H9 (cell line): Measurements from ENCODE around the gene GOLGA7B. TPM values are rescaled to one million over a fixed set of nuclear protein-coding genes. Genes with fewer than 3 reads are reported as not detected.

Experiments used
- DNase-seq: peaks from one replicate; pipeline ENCODE4 v3.0.0-alpha.2; 2017
- H2AFZ ChIP-seq: one replicate; pipeline ENCODE4 v1.6.1; 2013; ENCODE audit warnings: mild to moderate bottlenecking, low read length, control low read depth, moderate library complexity
- H2AK5ac ChIP-seq: 2 replicates; pipeline ENCODE4 v1.6.1; 2013; ENCODE audit warnings: low read length, control low read depth, mixed read lengths; ENCODE audit not compliant: insufficient read length
- H2BK120ac ChIP-seq: one replicate; pipeline ENCODE4 v1.6.1; 2013; ENCODE audit warnings: low read depth, mild to moderate bottlenecking, low read length, control low read depth, inconsistent platforms; ENCODE audit not compliant: poor library complexity, severe bottlenecking
- H2BK12ac ChIP-seq: 2 replicates; pipeline ENCODE4 v1.6.1; 2013; ENCODE audit warnings: low read length, control low read depth, mixed read lengths, low read depth; ENCODE audit not compliant: insufficient read length
- H2BK15ac ChIP-seq: 2 replicates; pipeline ENCODE4 v1.6.1; 2013; ENCODE audit warnings: low read depth, low read length, control low read depth
- H2BK20ac ChIP-seq: one replicate; pipeline ENCODE4 v1.6.1; 2013; ENCODE audit warnings: low read depth, mild to moderate bottlenecking, low read length, control low read depth, inconsistent platforms; ENCODE audit not compliant: poor library complexity, severe bottlenecking
- H2BK5ac ChIP-seq: 2 replicates; pipeline ENCODE4 v1.6.1; 2013; ENCODE audit warnings: low read length, control low read depth, mixed read lengths; ENCODE audit not compliant: insufficient read length
- H3K14ac ChIP-seq: 2 replicates; pipeline ENCODE4 v1.6.1; 2013; ENCODE audit warnings: low read length, control low read depth; ENCODE audit not compliant: insufficient read depth
- H3K18ac ChIP-seq: 2 replicates; pipeline ENCODE4 v1.6.1; 2013; ENCODE audit warnings: low read depth, mild to moderate bottlenecking, mixed read lengths, low read length, control low read depth; ENCODE audit not compliant: insufficient read length
- H3K23ac ChIP-seq: 2 replicates; pipeline ENCODE4 v1.6.1; 2013; ENCODE audit warnings: low read length, control low read depth, mixed read lengths, low read depth; ENCODE audit not compliant: insufficient read length
- H3K23me2 ChIP-seq: 2 replicates; pipeline ENCODE4 v1.6.1; 2013; ENCODE audit warnings: low read depth, mild to moderate bottlenecking, mixed read lengths, low read length, control low read depth; ENCODE audit not compliant: insufficient read length, poor library complexity, severe bottlenecking
- H3K27ac ChIP-seq: 2 replicates; pipeline ENCODE4 v1.5.1; 2013; ENCODE audit warnings: low read length, control low read depth, mixed read lengths, low read depth; ENCODE audit not compliant: insufficient read length
- H3K27me3 ChIP-seq: 2 replicates; pipeline ENCODE4 v1.6.1; 2013; ENCODE audit warnings: low read length, control low read depth, inconsistent platforms; ENCODE audit not compliant: insufficient read depth
- H3K4ac ChIP-seq: 2 replicates; pipeline ENCODE4 v1.6.1; 2013; ENCODE audit warnings: low read depth, mild to moderate bottlenecking, control low read depth, inconsistent platforms, low read length, moderate library complexity
- H3K4me1 ChIP-seq: 2 replicates; pipeline ENCODE4 v1.6.1; 2013; ENCODE audit warnings: low read length, control low read depth, inconsistent platforms; ENCODE audit not compliant: insufficient read depth
- H3K4me2 ChIP-seq: 2 replicates; pipeline ENCODE4 v1.6.1; 2013; ENCODE audit warnings: low read length, control low read depth, mixed read lengths; ENCODE audit not compliant: insufficient read length, insufficient read depth
- H3K56ac ChIP-seq: 2 replicates; pipeline ENCODE4 v1.6.1; 2013; ENCODE audit warnings: low read depth, mild to moderate bottlenecking, mixed read lengths, low read length, control low read depth; ENCODE audit not compliant: insufficient read length
- H3K79me1 ChIP-seq: 2 replicates; pipeline ENCODE4 v1.6.1; 2013; ENCODE audit warnings: low read depth, mild to moderate bottlenecking, moderate library complexity, low read length, control low read depth, inconsistent platforms; ENCODE audit not compliant: insufficient read depth, poor library complexity, severe bottlenecking
- H3K79me2 ChIP-seq: 2 replicates; pipeline ENCODE4 v1.6.1; 2013; ENCODE audit warnings: low read length, control low read depth, inconsistent platforms; ENCODE audit not compliant: insufficient read depth
- H3K9ac ChIP-seq: 2 replicates; pipeline ENCODE4 v1.6.1; 2013; ENCODE audit warnings: low read length, control low read depth, mixed read lengths; ENCODE audit not compliant: insufficient read length; ENCODE audit errors: extremely low read depth
- H3K9me3 ChIP-seq: one replicate; pipeline ENCODE4 v1.6.1; 2013; ENCODE audit warnings: low read depth, low read length, inconsistent platforms; ENCODE audit not compliant: control insufficient read depth
- H3T11ph ChIP-seq: one replicate; pipeline ENCODE4 v1.6.1; 2013; ENCODE audit warnings: mild to moderate bottlenecking, low read length, control low read depth, inconsistent platforms
- H4K20me1 ChIP-seq: one replicate; pipeline ENCODE4 v1.6.1; 2013; ENCODE audit not compliant: control insufficient read depth, insufficient read length, insufficient read depth
- H4K5ac ChIP-seq: 2 replicates; pipeline ENCODE4 v1.6.1; 2013; ENCODE audit warnings: low read depth, mild to moderate bottlenecking, mixed read lengths, low read length, control low read depth; ENCODE audit not compliant: insufficient read length
- H4K8ac ChIP-seq: replicated peaks from 2 replicates; pipeline ENCODE4 v1.6.1; 2013; ENCODE audit warnings: low read length, control low read depth, mixed read lengths, low read depth; ENCODE audit not compliant: insufficient read length
- H4K91ac ChIP-seq: 2 replicates; pipeline ENCODE4 v1.6.1; 2013; ENCODE audit warnings: low read depth, mild to moderate bottlenecking, moderate library complexity, mixed read lengths, low read length, control low read depth; ENCODE audit not compliant: insufficient read length
- H3K27ac Mint-ChIP-seq, 3 experiments: 2 replicates in 2 of 3; 3 replicates in 1 of 3; pipeline ENCODE4 v1.8.0; 2020 to 2021; ENCODE audit warnings: mixed read lengths in 3 of 3, mild to moderate bottlenecking in 1 of 3, moderate library complexity in 1 of 3
- H3K27me3 Mint-ChIP-seq: 2 replicates; pipeline ENCODE4 v1.8.0; 2021; ENCODE audit warnings: low read depth, mild to moderate bottlenecking, moderate library complexity, mixed read lengths
- H3K36me3 Mint-ChIP-seq, 3 experiments: 2 replicates in 2 of 3; 3 replicates in 1 of 3; pipeline ENCODE4 v1.8.0; 2020 to 2021; ENCODE audit warnings: low read depth in 3 of 3, mixed read lengths in 3 of 3; ENCODE audit not compliant: insufficient read depth in 1 of 3
- H3K4me1 Mint-ChIP-seq, 2 experiments: 2 replicates each; pipeline ENCODE4 v1.8.0; 2020; ENCODE audit warnings: mixed read lengths in 2 of 2
- H3K4me3 Mint-ChIP-seq, 2 experiments: 2 replicates in 1 of 2; 3 replicates in 1 of 2; pipeline ENCODE4 v1.8.0; 2020 to 2021; ENCODE audit warnings: mild to moderate bottlenecking in 2 of 2, mixed read lengths in 2 of 2, moderate library complexity in 1 of 2
- H3K9me3 Mint-ChIP-seq, 2 experiments: 2 replicates in 1 of 2; 3 replicates in 1 of 2; pipeline ENCODE4 v1.8.0; 2020; ENCODE audit warnings: mild to moderate bottlenecking in 2 of 2, mixed read lengths in 2 of 2, moderate library complexity in 1 of 2
- CTCF ChIP-seq: fragments of 200-600 bp; sonication (generic); conservative IDR thresholded peaks from 3 replicates; pipeline ENCODE4 v1.8.0; 2021; ENCODE audit warnings: antibody characterized with exemption, mild to moderate bottlenecking
- WGBS: extraction: QIAGEN DNeasy Blood & Tissue Kit; methylation state at CpG from one replicate; pipeline ENCODE4 v1.1.7; 2013; ENCODE audit warnings: missing lambda C conversion rate, low lambda C conversion rate, mixed read lengths; ENCODE audit not compliant: insufficient read length; ENCODE audit errors: extremely low coverage; 5-methylcytosine and 5-hydroxymethylcytosine counted together
- total RNA-seq: library from RNA; stranded (reverse); gene quantifications from 2 replicates; pipeline ENCODE4 v1.2.1, GENCODE V29; 2021

Gene GOLGA7B
- total RNA-seq, 1 experiment from 2014 or later, result 0.04 TPM

GRCh38 chr10:97904018-97904381, 54.4 kb downstream of the GOLGA7B start:
- Histone ChIP-seq H2BK20ac (no peak overlapping the region), H2BK15ac (no peak overlapping the region), H3K4me1 (no peaks in the 10 kb centered on the region), H3K23ac (no peak overlapping the region), H4K91ac (no peak overlapping the region), H3K27ac (no peak overlapping the region), H2BK5ac (no peak overlapping the region), H3K9me3 (no peaks in the 10 kb centered on the region), H3K23me2 (no peaks in the 10 kb centered on the region), H3K79me2 (no peaks in the 10 kb centered on the region), H3K56ac (no peak overlapping the region), H4K5ac (no peak overlapping the region), H3K14ac (no peak overlapping the region), H4K20me1 (peaks cover 4% of the 10 kb centered on the region), H3K79me1 (no peaks in the 10 kb centered on the region), H3K4ac (no peak overlapping the region), H3K9ac (no peak overlapping the region), H3K27me3 (no peaks in the 10 kb centered on the region), H3K4me2 (no peak overlapping the region), H3T11ph (no peak overlapping the region), H4K8ac (no peak overlapping the region), H3K18ac (no peak overlapping the region), H2BK12ac (no peak overlapping the region), H2AK5ac (no peak overlapping the region), H2AFZ (no peak overlapping the region), H2BK120ac (no peak overlapping the region)
- Mint-ChIP-seq H3K36me3 (no peaks in the 10 kb centered on the region), H3K4me1 (peaks cover 10 to 16% of the 10 kb centered on the region in 2 experiments), H3K9me3 (no peaks in the 10 kb centered on the region), H3K27me3 (peaks cover 5% of the 10 kb centered on the region), H3K4me3 (0 out of 5 replicates have a peak overlapping the region, but pooled peaks of 1 of the 2 experiments have one; percentile 32), H3K27ac (no peak overlapping the region; a peak in 1 of 7 replicates)
- TF ChIP-seq CTCF, result no peak
- DNase-seq, result no peak
- WGBS, result no CpG with 5 or more reads among the region's 5 CpGs
